GM21360 (cell line): Measurements from ENCODE around the gene ANK2.

Experiments used
- ATAC-seq: cut with Tn5 transposase; IDR thresholded peaks from one replicate; pipeline ENCODE4 v1.9.1; 2021; ENCODE audit warnings: mild to moderate bottlenecking, moderate library complexity; ENCODE audit not compliant: unreplicated experiment

Gene ANK2

GRCh38 chr4:113278324-113278934, 229.0 kb downstream of the ANK2 start:
- peak; percentile 99 for ATAC-seq

DNA sequence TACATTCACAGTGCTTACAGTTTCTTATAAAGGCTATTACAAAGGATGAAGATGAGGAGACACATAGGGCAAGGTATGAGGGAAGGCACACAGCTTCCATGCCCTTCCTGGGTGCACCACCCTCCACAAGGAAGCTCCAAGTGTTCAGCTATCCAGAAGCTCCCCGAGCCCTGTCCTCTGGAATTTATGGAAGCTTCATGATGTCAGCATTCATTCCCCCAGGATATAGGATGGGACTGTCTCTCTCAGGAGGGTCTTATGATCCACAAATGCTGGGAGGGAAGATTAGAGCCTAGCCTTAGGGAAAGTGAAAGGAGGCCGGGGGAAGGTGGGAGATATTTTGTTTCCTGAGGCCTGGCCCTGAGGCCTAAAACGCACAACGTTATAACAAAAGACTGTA, 236.0 kb downstream of the ANK2 start:
- ATAC-seq: no peak

DNA sequence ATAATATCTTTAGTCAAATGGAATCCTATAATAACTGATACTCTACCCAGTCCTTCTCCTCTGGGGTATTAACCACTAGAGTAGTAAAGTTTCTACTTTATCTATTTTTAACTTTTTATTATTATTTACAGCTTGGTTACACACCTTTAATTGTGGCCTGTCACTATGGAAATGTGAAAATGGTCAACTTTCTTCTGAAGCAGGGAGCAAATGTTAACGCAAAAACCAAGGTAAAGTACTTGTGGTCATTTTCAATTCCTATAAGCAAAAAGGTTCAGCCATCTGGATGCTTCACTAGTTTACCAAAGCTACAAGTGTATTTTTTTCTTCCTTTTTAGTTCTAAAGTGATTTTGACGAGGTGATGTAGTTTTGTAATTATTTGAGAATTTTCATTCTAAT, 238.8 kb downstream of the ANK2 start:
- no peak for ATAC-seq

DNA sequence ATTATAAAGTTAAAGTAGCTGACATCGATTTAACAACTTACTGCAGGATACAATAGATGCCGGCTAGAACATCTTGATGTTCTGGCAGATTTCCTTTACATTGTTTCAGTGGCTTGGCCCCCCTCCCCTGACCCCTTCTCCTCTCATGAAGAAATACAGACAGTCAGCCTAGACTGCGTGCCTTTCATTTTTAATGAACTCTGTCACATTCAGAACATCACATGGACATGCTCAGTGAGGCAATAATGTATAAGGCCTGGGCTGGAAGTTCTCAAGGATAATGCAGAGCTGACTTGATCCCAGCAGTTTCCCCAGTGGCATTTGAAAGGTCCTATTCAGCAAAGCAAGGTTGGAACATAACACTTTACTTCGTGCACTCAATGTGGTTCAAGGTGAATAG, 239.2 kb downstream of the ANK2 start:
- no peak for ATAC-seq

GRCh38 chr4:113289766-113290165, 240.3 kb downstream of the ANK2 start:
- ATAC-seq: no peak

DNA sequence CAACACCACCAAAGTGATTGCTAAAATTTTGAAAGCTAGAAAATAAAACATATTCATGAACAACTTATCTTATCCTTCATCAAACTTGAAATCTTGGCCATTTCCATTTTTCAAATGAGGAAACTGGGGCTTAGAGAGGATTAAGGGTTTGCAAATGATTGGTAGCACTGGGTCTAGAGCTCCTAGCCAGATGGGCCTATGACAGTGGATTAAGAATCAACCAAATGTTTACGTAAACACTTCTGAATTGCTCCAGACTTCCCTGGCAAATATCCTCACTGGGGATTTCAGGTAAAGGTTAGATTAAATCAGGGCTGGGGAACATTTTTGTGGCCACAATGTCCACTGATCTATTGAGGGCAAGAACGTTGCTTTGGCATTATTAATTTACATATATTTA, 241.2 kb downstream of the ANK2 start:
- no peak for ATAC-seq

- ATAC-seq: no peak
Measured at GRCh38 chr4:113292371-113293042, 243.1 kb downstream of the ANK2 start.

DNA sequence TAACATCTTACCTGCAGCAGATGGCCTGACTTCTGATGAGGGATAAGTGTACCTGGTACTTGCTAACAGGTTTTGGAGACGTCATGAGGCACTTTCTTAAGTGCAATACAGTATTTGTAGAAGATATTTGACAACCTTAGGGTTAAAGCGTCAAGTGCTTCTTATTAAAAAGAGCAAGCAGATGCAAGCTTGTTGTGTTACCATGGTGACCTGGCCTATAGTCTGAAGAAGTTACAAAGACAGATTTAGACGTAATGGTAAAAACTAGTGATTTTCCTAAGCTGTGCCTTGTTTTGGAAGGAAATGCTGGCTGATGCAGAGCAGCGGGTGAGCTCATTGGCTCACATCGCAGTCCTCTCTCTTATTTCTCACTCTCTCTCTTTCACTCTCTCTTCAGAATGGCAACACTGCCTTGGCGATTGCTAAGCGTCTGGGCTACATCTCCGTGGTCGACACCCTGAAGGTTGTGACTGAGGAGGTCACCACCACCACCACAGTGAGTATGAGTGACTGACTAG, 243.6 kb downstream of the ANK2 start:
- no peak for ATAC-seq

DNA sequence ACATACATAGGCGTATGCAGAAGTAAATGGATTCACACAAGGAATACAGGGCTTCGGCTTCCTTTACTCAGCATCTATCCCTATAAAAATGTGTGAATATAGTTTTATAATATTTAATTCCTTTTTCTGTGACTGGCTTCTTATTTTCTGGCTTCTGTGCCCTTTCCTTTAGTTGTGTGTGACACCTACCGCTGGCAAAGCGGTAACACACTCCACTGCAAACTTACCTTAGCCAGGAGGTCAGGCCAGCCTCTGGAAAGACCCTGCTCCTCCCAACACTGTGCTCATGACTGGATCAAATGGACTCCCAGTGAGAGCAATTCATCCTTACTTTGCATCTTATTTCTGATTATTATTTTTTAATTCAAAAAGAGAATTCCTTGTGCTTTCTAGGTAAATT, 244.2 kb downstream of the ANK2 start:
- ATAC-seq: no peak

GRCh38 chr4:113294908-113295307, 245.5 kb downstream of the ANK2 start:
- ATAC-seq: no peak

GRCh38 chr4:113300471-113300928, 251.0 kb downstream of the ANK2 start:
- no peak for ATAC-seq

DNA sequence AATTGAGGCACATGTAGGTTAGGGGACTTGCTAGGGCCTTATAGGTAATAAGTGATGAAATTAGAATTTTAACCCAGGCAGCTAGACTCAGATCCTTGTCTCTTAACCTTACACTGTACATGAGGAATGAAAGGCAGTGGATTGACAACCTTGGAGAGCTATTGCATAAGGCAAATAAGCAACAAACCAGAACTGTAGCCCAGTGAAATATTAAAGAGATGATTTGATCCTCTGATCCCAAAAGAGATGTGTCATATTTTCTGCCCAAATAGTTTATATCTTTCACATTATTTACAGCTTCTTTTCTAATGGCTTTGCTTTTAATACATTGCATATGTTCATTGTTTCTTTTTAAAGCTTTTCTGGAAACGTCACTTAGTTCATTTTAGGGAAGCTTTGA, 252.6 kb downstream of the ANK2 start:
- ATAC-seq: no peak

DNA sequence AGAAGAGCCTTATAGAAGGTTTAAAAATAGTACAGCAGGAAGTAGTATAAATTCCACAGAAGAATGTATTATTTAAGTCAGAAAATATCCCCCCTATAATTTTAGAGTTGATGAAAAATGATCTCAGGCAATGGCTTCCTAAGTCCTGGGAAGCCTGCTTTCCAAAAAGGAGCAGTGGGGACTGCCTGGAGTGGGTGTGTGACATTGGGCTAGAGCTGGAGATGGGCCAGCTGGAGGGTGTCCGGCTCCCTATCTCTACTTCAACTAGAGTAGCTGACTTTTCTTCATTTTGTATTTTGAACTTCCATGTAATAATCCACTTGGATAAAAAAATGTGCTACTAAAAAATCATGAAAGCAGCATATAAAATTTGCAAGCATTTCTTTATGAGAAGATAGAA, 253.9 kb downstream of the ANK2 start:
- no peak for ATAC-seq

DNA sequence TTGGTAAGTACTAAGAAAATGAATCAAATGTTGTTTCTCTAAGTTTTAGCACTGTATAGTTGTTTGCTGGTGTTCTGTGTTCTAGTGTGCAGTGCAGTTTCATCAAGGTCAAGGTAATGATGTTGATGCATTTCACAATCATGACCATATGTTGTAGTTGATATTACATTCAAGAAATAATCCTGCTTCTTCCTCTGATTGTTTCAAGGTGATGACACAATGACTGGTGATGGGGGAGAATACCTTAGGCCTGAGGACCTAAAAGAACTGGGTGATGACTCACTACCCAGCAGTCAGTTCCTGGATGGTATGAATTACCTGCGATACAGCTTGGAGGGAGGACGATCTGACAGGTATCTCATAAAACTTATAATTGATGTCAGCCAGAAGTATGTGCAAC, 261.6 kb downstream of the ANK2 start:
- ATAC-seq: no peak

DNA sequence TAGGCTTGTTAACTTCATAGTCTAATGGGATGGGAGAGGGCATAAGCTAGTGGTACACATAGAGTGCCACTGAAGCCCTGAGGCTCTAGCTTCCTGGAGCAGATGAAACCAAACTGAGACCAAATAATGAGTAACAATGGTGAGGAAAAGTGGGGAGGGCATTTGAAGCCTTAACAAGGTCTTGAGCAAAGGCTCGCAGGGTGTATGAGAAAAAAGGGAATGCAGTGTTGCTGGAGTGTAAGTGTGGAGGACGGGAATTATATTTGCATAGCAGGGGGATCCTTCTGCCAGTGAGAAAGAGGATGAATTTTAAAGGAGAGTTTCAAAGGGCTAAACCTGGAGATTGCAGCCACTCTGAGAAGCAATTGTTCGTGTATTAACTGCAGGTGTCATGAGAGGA, 263.1 kb downstream of the ANK2 start:
- no peak for ATAC-seq

- ATAC-seq: no peak
Measured at GRCh38 chr4:113314426-113314825, 265.0 kb downstream of the ANK2 start.

DNA sequence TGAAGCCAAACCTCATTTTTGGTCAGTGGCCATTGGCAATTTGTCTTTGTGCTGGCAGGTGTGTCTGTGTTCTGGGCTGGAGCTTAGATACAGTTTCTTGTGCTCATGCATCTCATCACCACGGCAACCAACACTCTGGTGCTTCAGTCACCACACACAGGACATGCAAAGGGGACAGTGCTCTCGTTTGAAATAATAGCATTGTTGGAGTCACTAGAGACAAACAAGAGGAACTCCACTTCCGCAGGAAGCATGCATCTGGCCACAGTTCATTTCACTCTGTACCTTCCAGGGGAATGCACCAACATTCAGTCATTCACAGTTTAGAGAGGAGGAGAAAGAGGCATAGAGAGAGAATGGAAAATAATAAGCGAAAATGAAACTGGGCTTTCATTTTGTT, 267.4 kb downstream of the ANK2 start:
- ATAC-seq: peak; percentile 97

DNA sequence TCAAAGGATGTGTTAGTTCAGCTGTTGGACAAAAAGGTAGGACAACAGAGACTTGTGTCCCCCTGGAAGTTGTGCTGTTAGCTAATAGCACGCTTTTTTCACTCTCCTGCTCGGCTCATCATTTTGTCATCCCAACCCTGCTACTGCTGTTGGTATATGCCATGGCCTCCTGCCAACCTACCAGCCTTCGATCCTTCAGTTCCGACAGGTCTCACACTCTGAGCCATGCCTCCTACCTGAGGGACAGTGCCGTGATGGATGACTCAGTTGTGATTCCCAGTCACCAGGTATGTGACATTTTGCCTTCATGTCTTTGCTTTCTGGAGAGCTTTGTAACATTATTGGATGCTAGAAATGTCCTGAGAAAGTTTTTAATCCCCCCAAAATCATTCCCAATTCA, 268.1 kb downstream of the ANK2 start:
- no peak for ATAC-seq

DNA sequence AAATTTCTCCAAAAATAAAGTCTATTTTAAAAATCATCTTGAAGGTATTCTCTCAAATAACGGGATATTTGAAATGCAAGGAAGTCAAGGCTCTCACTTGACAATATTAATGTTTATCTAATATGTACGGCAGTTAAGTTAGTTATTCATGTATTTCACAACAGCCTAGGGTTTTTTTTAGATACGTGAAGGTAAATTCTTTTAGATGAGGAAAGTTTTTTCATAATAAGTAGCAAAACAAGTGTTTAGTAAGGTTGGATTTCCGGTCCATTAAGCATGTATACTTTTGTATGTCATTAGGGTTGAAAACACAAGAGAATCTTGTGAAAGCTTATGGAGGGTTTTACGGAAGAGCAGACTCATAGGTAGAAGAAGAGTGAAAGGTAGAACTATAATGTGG, 273.3 kb downstream of the ANK2 start:
- no peak for ATAC-seq

DNA sequence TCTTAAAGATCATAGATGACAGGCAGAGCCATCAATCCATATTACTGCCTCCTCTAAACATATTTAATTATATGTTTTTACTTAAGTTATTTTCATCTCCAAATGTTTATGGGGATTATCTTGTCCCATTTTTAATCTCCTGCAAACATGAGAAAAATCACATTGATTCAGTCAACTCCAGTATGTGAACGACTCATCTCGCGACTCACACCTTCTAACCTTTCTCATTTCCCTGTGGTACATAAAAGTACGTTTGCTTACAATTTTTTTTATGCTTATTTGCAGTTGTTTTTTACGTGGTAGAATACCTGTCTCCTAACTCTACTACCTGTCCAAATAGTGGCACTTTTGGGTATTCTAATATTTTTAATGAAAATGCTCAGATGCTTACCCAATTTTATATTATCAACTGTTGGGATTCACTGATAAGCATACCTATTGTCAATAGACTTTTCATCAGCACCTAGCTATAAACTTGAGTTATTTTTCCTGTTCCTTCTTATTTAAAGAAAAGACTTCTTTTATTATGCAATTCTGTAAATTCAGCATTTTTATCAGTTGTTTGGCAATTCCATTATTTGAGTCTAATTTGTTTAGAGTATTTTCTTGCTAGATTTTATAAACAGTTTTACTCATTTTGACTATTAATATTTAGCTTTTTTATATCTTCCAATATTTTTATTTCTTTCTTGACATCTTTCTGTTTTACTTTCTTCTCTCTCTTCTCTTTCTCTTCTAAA, 276.6 kb downstream of the ANK2 start:
- no peak for ATAC-seq

GRCh38 chr4:113327494-113327893, 278.0 kb downstream of the ANK2 start:
- no peak for ATAC-seq

GRCh38 chr4:113328514-113328913, 279.1 kb downstream of the ANK2 start:
- no peak for ATAC-seq
